ENCODE results near the gene TRMT1L. TPM values are rescaled to one million over a fixed set of nuclear protein-coding genes. Genes with fewer than 3 reads are reported as not detected.

TRMT1L gene
- polyA plus RNA-seq, 6 donors from 2014 or later, result 15.6 to 31.8 (median 22.9) TPM

- no peaks in the 10 kb centered on the region for H3K9me3 Mint-ChIP-seq
- no peaks in the 10 kb centered on the region for H3K4me1 Mint-ChIP-seq
- peaks cover 20 to 51% of the 10 kb centered on the region in 2 donors for H3K36me3 Mint-ChIP-seq
- DNase-seq (no peak), ATAC-seq (ENCODE audit: low read depth in 2 of 2) (no peak)
- H3K27me3 Mint-ChIP-seq, result no peaks in the 10 kb centered on the region
- H3K4me3 Mint-ChIP-seq, result no peak overlapping the region
- peak overlapping the region in 2 of 6 donors; percentile 4 to 52 for H3K27ac Mint-ChIP-seq
Observed at GRCh38 chr1:185096531-185096930, 60.2 kb downstream of the TRMT1L start.

- H3K27ac Mint-ChIP-seq, result no peak overlapping the region
- H3K4me1 Mint-ChIP-seq, result no peaks in the 10 kb centered on the region
- no peak overlapping the region for H3K4me3 Mint-ChIP-seq
- H3K36me3 Mint-ChIP-seq, result peaks cover 21 to 40% of the 10 kb centered on the region in 2 donors
- no peak for DNase-seq
- no peaks in the 10 kb centered on the region for H3K27me3 Mint-ChIP-seq
- no peaks in the 10 kb centered on the region for H3K9me3 Mint-ChIP-seq
- ATAC-seq (ENCODE audit: low read depth in 2 of 2), result no peak
Observed at GRCh38 chr1:185094761-185095160, 62.0 kb downstream of the TRMT1L start.

GRCh38 chr1:185091480-185091879 lies 65.3 kb downstream of the TRMT1L start:
- DNase-seq (no peak), ATAC-seq (ENCODE audit: low read depth in 2 of 2) (no peak)
- no peak overlapping the region for H3K4me3 Mint-ChIP-seq
- H3K4me1 Mint-ChIP-seq, result peaks cover 0 to under 1% (median under 1%) of the 10 kb centered on the region in 3 donors
- no peak overlapping the region for H3K27ac Mint-ChIP-seq
- H3K27me3 Mint-ChIP-seq, result no peaks in the 10 kb centered on the region
- H3K36me3 Mint-ChIP-seq, result peaks cover 29 to 34% of the 10 kb centered on the region in 2 donors
- no peaks in the 10 kb centered on the region for H3K9me3 Mint-ChIP-seq

- peaks cover 17 to 21% of the 10 kb centered on the region in 2 donors for H3K36me3 Mint-ChIP-seq
- H3K4me3 Mint-ChIP-seq, result no peak overlapping the region
- H3K27me3 Mint-ChIP-seq, result no peaks in the 10 kb centered on the region
- no peaks in the 10 kb centered on the region for H3K9me3 Mint-ChIP-seq
- DNase-seq (no peak), ATAC-seq (ENCODE audit: low read depth in 2 of 2) (no peak)
- H3K4me1 Mint-ChIP-seq, result peaks cover 18 to 31% (median 20%) of the 10 kb centered on the region in 3 donors
- H3K27ac Mint-ChIP-seq, result no peak overlapping the region
Observed at GRCh38 chr1:185087746-185088145, 69.0 kb downstream of the TRMT1L start.

- Mint-ChIP-seq H3K27me3 (no peaks in the 10 kb centered on the region), H3K36me3 (peaks cover 16 to 21% of the 10 kb centered on the region in 2 donors), H3K9me3 (no peaks in the 10 kb centered on the region), H3K4me3 (no peak overlapping the region), H3K27ac (no peak overlapping the region), H3K4me1 (peaks cover 18 to 31% (median 20%) of the 10 kb centered on the region in 3 donors)
- ATAC-seq (ENCODE audit: low read depth in 2 of 2) (no peak), DNase-seq (no peak)
Observed at GRCh38 chr1:185087101-185087500, 69.7 kb downstream of the TRMT1L start.

GRCh38 chr1:185083818-185084217 lies 72.9 kb downstream of the TRMT1L start:
- ATAC-seq (ENCODE audit: low read depth in 2 of 2) (no peak), DNase-seq (no peak)
- no peaks in the 10 kb centered on the region for H3K9me3 Mint-ChIP-seq
- H3K4me3 Mint-ChIP-seq, result no peak overlapping the region
- peak overlapping the region in 1 of 6 donors; percentile 69 for H3K27ac Mint-ChIP-seq
- no peaks in the 10 kb centered on the region for H3K27me3 Mint-ChIP-seq
- H3K4me1 Mint-ChIP-seq, result peaks cover 21 to 49% (median 31%) of the 10 kb centered on the region in 3 donors
- H3K36me3 Mint-ChIP-seq, result peaks cover 9 to 11% of the 10 kb centered on the region in 2 donors

GRCh38 chr1:185080422-185080821 lies 76.3 kb downstream of the TRMT1L start:
- peaks cover 35 to 57% (median 43%) of the 10 kb centered on the region in 3 donors for H3K4me1 Mint-ChIP-seq
- peak overlapping the region in 1 of 6 donors; percentile 20 for H3K27ac Mint-ChIP-seq
- DNase-seq, result no peak
- H3K9me3 Mint-ChIP-seq, result no peaks in the 10 kb centered on the region
- no peak overlapping the region for H3K4me3 Mint-ChIP-seq
- ATAC-seq (ENCODE audit: low read depth in 2 of 2), result no peak
- peaks cover 0 to under 1% of the 10 kb centered on the region in 2 donors for H3K36me3 Mint-ChIP-seq
- H3K27me3 Mint-ChIP-seq, result no peaks in the 10 kb centered on the region

GRCh38 chr1:185077374-185077773 lies 79.4 kb downstream of the TRMT1L start:
- H3K36me3 Mint-ChIP-seq, result peaks cover 0 to 5% of the 10 kb centered on the region in 2 donors
- peak overlapping the region in 2 of 6 donors; percentile 33 to 38 for H3K27ac Mint-ChIP-seq
- ATAC-seq (ENCODE audit: low read depth in 2 of 2) (no peak), DNase-seq (no peak)
- no peaks in the 10 kb centered on the region for H3K27me3 Mint-ChIP-seq
- H3K4me1 Mint-ChIP-seq, result peaks cover 36 to 69% (median 45%) of the 10 kb centered on the region in 3 donors
- H3K9me3 Mint-ChIP-seq, result no peaks in the 10 kb centered on the region
- no peak overlapping the region for H3K4me3 Mint-ChIP-seq

GRCh38 chr1:185075476-185075875 lies 81.3 kb downstream of the TRMT1L start:
- peaks cover 46 to 76% (median 55%) of the 10 kb centered on the region in 3 donors for H3K4me1 Mint-ChIP-seq
- peak overlapping the region in 1 of 6 donors; percentile 60 for H3K27ac Mint-ChIP-seq
- H3K36me3 Mint-ChIP-seq, result peaks cover 0 to 5% of the 10 kb centered on the region in 2 donors
- H3K27me3 Mint-ChIP-seq, result no peaks in the 10 kb centered on the region
- H3K4me3 Mint-ChIP-seq, result no peak overlapping the region
- H3K9me3 Mint-ChIP-seq, result no peaks in the 10 kb centered on the region
- no peak for ATAC-seq (ENCODE audit: low read depth in 2 of 2)
- no peak for DNase-seq

- peaks cover 0 to 5% of the 10 kb centered on the region in 2 donors for H3K36me3 Mint-ChIP-seq
- no peaks in the 10 kb centered on the region for H3K27me3 Mint-ChIP-seq
- no peak for ATAC-seq (ENCODE audit: low read depth in 2 of 2)
- H3K9me3 Mint-ChIP-seq, result no peaks in the 10 kb centered on the region
- no peak for DNase-seq
- H3K4me1 Mint-ChIP-seq, result peaks cover 39 to 69% (median 55%) of the 10 kb centered on the region in 3 donors
- no peak overlapping the region for H3K27ac Mint-ChIP-seq
- H3K4me3 Mint-ChIP-seq, result peak overlapping the region in 1 of 8 donors; percentile 17
Observed at GRCh38 chr1:185074307-185074706, 82.4 kb downstream of the TRMT1L start.

GRCh38 chr1:185073725-185074124 lies 83.0 kb downstream of the TRMT1L start:
- Mint-ChIP-seq H3K9me3 (no peaks in the 10 kb centered on the region), H3K36me3 (peaks cover 0 to 5% of the 10 kb centered on the region in 2 donors), H3K4me3 (no peak overlapping the region), H3K4me1 (peaks cover 39 to 69% (median 55%) of the 10 kb centered on the region in 3 donors), H3K27me3 (no peaks in the 10 kb centered on the region), H3K27ac (no peak overlapping the region)
- ATAC-seq (ENCODE audit: low read depth in 2 of 2) (no peak), DNase-seq (no peak)

GRCh38 chr1:185070051-185070450 lies 86.7 kb downstream of the TRMT1L start:
- peaks cover 5 to 12% of the 10 kb centered on the region in 2 donors for H3K36me3 Mint-ChIP-seq
- no peaks in the 10 kb centered on the region for H3K27me3 Mint-ChIP-seq
- ATAC-seq (ENCODE audit: low read depth in 2 of 2) (no peak), DNase-seq (no peak)
- no peak overlapping the region for H3K27ac Mint-ChIP-seq
- no peak overlapping the region for H3K4me3 Mint-ChIP-seq
- peaks cover 44 to 77% (median 51%) of the 10 kb centered on the region in 3 donors for H3K4me1 Mint-ChIP-seq
- peaks cover 0 to 4% (median 0%) of the 10 kb centered on the region in 7 donors for H3K9me3 Mint-ChIP-seq

- Mint-ChIP-seq H3K27me3 (no peaks in the 10 kb centered on the region), H3K27ac (peak overlapping the region in 1 of 6 donors; percentile 45), H3K9me3 (peaks cover 0 to 4% (median 0%) of the 10 kb centered on the region in 7 donors), H3K4me1 (peaks cover 40 to 72% (median 49%) of the 10 kb centered on the region in 3 donors), H3K4me3 (no peak overlapping the region), H3K36me3 (peaks cover 5 to 12% of the 10 kb centered on the region in 2 donors)
- DNase-seq (no peak), ATAC-seq (ENCODE audit: low read depth in 2 of 2) (no peak)
Observed at GRCh38 chr1:185069202-185069772, 87.5 kb downstream of the TRMT1L start.

- H3K4me3 Mint-ChIP-seq, result no peak overlapping the region
- peaks cover 0 to 4% (median 0%) of the 10 kb centered on the region in 7 donors for H3K9me3 Mint-ChIP-seq
- H3K4me1 Mint-ChIP-seq, result peaks cover 41 to 65% (median 52%) of the 10 kb centered on the region in 3 donors
- peaks cover 5 to 12% of the 10 kb centered on the region in 2 donors for H3K36me3 Mint-ChIP-seq
- DNase-seq (no peak), ATAC-seq (ENCODE audit: low read depth in 2 of 2) (no peak)
- H3K27ac Mint-ChIP-seq, result peak overlapping the region in 1 of 6 donors; percentile 16
- H3K27me3 Mint-ChIP-seq, result no peaks in the 10 kb centered on the region
Observed at GRCh38 chr1:185068341-185068740, 88.4 kb downstream of the TRMT1L start.
